LNCaP clone FGC (cell line): Measurements from ENCODE around the gene RXRA.

ENCODE experiments used
- DNase-seq: peaks from one replicate; pipeline ENCODE4 v3.0.0-alpha.2; 2011; ENCODE audit warnings: low read depth
- H3K4me3 ChIP-seq: 2 replicates; pipeline ENCODE4 v1.5.1; 2011; ENCODE audit warnings: mild to moderate bottlenecking, low read depth, low read length, control low read depth
- TF ChIP-seq, protein P1 (sequence below): IDR thresholded peaks from 2 replicates; pipeline ENCODE4 v1.5.1; 2012; ENCODE audit warnings: mild to moderate bottlenecking; ENCODE audit not compliant: control insufficient read depth, insufficient read depth; ENCODE audit errors: extremely low read depth

The RXRA gene

DNA sequence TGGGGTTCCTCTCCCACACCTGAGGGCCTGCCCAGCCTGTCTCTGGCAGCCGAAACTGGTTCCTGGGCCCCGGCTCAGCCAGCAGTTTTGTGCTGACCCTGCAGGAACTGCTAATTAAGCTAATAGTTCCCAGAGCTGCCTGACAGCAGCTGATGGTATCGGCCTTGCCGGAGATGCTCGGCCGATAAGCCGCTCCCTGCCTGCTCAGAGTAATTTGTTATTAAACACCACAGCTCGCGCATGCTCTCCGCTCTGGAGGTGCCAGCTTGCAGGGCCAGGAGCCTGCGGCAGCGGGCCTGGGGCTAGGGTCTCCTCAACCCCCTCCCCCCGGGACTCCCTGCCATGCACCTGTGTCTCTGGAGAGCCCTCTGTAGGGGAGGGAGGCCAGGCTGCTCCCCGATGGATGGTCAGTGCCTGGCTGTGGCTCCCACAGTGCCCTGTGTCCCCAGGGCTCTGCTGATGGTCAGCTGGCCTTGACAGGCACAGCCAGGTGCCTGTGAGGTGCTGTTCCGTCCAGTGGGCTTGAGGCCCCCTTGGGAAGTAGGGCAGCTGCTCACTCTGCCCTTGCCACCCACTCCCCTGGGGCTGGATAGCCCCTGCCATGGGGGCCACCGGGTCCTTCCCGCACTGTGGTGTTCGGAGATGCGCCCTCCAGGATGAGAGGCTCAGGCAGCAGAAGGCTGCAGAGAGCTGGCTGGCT is 41.7 kb downstream of the RXRA start:
- TF ChIP-seq, protein P1, sequence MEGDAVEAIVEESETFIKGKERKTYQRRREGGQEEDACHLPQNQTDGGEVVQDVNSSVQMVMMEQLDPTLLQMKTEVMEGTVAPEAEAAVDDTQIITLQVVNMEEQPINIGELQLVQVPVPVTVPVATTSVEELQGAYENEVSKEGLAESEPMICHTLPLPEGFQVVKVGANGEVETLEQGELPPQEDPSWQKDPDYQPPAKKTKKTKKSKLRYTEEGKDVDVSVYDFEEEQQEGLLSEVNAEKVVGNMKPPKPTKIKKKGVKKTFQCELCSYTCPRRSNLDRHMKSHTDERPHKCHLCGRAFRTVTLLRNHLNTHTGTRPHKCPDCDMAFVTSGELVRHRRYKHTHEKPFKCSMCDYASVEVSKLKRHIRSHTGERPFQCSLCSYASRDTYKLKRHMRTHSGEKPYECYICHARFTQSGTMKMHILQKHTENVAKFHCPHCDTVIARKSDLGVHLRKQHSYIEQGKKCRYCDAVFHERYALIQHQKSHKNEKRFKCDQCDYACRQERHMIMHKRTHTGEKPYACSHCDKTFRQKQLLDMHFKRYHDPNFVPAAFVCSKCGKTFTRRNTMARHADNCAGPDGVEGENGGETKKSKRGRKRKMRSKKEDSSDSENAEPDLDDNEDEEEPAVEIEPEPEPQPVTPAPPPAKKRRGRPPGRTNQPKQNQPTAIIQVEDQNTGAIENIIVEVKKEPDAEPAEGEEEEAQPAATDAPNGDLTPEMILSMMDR, result no peak
- H3K4me3 ChIP-seq, result peak overlapping the region; percentile 19
- peak; percentile 91 for DNase-seq

DNA sequence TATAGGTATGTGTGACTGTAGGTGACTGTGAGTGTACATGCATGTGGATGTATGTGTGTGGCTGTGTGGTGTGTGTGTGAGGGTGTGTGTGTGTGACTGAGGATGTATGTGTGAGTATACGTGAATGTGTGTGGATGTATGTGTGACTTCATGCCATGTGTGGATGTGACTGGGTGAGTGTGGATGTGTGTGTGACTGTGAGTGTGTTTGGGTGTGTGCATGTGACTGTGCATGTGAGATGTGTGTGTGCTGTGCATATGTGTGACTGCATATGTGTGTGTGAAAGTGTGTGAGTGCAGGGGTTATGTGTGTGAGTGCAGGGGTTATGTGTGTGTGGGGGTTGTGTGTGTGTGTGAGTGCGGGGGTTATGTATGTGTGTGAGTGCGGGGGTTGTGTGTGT is 42.3 kb downstream of the RXRA start:
- TF ChIP-seq, protein P1, result no peak
- H3K4me3 ChIP-seq, result no peak overlapping the region
- no peak for DNase-seq

DNA sequence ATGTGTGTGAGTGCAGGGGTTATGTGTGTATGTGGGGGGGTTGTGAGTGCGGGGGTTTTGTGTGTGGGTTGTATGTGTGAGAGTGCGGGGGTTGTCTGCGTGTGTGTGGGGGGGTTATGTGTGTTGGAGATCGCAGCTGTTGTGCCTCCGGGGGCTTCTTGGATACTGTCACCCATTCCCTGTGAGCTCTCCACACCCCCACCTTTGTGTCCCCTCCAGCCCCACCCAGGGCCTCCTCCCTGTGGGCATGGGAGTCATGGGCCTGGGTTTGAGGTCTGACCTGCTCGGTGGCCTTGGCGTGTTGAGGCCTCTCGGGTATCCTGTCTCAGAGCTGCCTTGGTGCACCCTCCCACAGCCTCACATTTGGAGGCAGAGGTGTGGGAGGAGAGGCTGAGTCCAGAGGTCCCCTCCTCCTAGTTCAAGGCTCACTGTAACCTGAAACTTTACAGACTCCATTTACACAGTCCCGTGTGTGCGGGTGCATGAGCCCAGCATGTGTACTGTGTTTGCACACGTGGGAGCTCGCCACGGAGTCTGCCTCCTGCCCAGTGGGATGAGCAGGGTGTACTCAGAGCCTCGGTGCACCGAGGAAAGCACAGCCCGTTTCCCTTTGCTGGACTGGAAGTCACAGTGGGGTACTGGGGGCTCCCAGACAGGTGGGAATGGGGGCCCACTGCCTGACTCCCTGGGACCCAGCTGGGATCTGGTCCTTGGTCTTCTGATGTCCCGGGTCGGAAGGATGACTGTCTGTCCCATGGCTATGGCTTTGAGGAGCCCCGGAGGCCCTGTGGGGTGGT is 43.4 kb downstream of the RXRA start:
- no peak for DNase-seq
- TF ChIP-seq, protein P1, result no peak
- no peak overlapping the region for H3K4me3 ChIP-seq

DNA sequence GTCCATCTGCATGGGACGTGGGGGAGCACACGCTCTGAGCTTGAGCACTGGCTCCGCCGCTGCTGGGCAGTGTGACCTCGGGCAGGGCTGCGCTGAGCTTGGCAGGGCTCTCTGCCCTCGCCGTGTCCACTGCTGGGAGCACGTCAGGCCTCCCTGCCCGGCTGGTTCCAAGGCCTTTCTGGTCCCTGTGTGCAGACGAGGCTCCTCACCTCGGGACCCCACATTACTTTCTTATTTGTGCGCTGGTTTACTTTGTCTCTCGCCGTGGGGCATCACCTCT is 43.9 kb downstream of the RXRA start:
- TF ChIP-seq, protein P1, result no peak
- no peak for DNase-seq
- H3K4me3 ChIP-seq, result no peak overlapping the region

DNA sequence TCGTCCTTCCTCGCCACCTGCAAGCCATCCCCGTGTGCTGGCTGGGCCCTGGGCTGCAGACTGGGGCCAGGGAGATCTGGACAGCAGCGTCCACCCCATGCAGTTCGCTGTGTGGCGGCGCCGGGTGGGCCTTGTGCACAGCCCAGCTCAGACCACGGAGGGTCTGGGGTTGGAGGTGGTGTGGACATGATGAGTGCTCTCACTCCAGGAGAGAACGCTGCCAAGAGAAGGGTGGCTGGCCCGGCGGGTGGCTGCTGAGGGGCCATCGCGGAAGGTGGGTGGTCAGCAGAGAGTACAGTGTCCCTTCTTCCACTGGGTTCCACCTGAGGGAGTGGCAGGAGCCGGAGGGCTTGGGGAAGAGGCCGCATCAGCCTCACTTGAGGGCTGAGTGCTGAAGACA is 44.4 kb downstream of the RXRA start:
- H3K4me3 ChIP-seq, result no peak overlapping the region
- DNase-seq, result no peak
- TF ChIP-seq, protein P1, result no peak

DNA sequence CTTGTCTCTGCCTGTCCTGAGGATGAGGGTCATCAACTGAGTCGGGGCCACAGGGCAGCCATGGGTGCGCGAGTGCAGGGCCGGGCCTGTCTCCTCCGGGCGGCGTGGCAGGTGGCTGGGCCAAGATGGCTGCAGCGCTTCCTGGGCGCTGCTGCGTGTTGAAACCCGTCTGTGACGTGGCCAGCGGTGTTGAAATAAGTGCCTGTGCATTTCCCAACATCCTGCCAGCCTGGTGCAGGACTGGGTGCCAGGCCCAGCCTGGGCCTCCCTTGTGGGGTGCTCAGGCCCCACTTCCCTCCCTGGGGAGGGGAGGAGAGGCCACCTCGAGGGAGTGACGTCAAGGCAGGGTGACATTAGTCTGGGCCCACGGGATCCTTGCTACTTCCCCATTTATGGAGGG is 45.5 kb downstream of the RXRA start:
- TF ChIP-seq, protein P1, result no peak
- DNase-seq, result no peak
- H3K4me3 ChIP-seq, result no peak overlapping the region
